Neuron (in vitro differentiated cells): ENCODE data around the gene SPAG7.

Experiments
- H2AFZ ChIP-seq: one replicate; pipeline ENCODE4 v1.6.1; 2013; ENCODE audit warnings: low read depth, mild to moderate bottlenecking, inconsistent platforms, low read length, moderate library complexity
- H3K27me3 ChIP-seq: one replicate; pipeline ENCODE4 v1.6.1; 2013; ENCODE audit warnings: low read length; ENCODE audit not compliant: insufficient read depth
- H3K36me3 ChIP-seq: one replicate; pipeline ENCODE4 v1.6.1; 2013; ENCODE audit warnings: low read length; ENCODE audit not compliant: insufficient read depth
- H3K4me1 ChIP-seq: one replicate; pipeline ENCODE4 v1.6.1; 2013; ENCODE audit warnings: low read length; ENCODE audit not compliant: insufficient read depth
- H3K4me3 ChIP-seq: 2 replicates; pipeline ENCODE4 v1.5.1; 2013; ENCODE audit warnings: mild to moderate bottlenecking, low read length, moderate library complexity
- H3K9me3 ChIP-seq: one replicate; pipeline ENCODE4 v1.6.1; 2013; ENCODE audit warnings: low read length

Gene SPAG7

GRCh38 chr17:4950746-4951204 is 16.8 kb downstream of the SPAG7 start, which contains the start of gene ENO3:
Gene ENO3 (plus strand): TSS chr17:4951119. CDS start chr17:4951830, 711 bp downstream.
- Histone ChIP-seq H3K9me3 (peaks cover 4% of the 10 kb centered on the region), H2AFZ (peak within 1 kb of the TSS; percentile 44), H3K4me3 (peak within 1 kb of the TSS; percentile 84), H3K36me3 (peaks cover 11% of the 10 kb centered on the region), H3K27me3 (no peaks in the 10 kb centered on the region), H3K4me1 (peaks cover 33% of the 10 kb centered on the region)

- Histone ChIP-seq H3K4me1 (peaks cover 35% of the 10 kb centered on the region), H2AFZ (peak overlapping the region; percentile 44), H3K27me3 (no peaks in the 10 kb centered on the region), H3K9me3 (peaks cover 2% of the 10 kb centered on the region), H3K36me3 (peaks cover 17% of the 10 kb centered on the region), H3K4me3 (peak overlapping the region; percentile 84)
Measured at GRCh38 chr17:4950075-4950745, 17.4 kb downstream of the SPAG7 start.

GRCh38 chr17:4949321-4950074 is 18.1 kb downstream of the SPAG7 start:
- H3K36me3 ChIP-seq = peaks cover 24% of the 10 kb centered on the region
- H2AFZ ChIP-seq = peak overlapping the region; percentile 74
- no peaks in the 10 kb centered on the region for H3K27me3 ChIP-seq
- peaks cover 37% of the 10 kb centered on the region for H3K4me1 ChIP-seq
- H3K4me3 ChIP-seq = peak overlapping the region; percentile 84
- H3K9me3 ChIP-seq = no peaks in the 10 kb centered on the region

- no peaks in the 10 kb centered on the region for H3K27me3 ChIP-seq
- H2AFZ ChIP-seq = peak overlapping the region; percentile 74
- peak overlapping the region; percentile 84 for H3K4me3 ChIP-seq
- peaks cover 37% of the 10 kb centered on the region for H3K4me1 ChIP-seq
- peaks cover 30% of the 10 kb centered on the region for H3K36me3 ChIP-seq
- H3K9me3 ChIP-seq = no peaks in the 10 kb centered on the region
Measured at GRCh38 chr17:4948931-4949320, 18.7 kb downstream of the SPAG7 start.

- peak within 1 kb of the TSS; percentile 74 for H2AFZ ChIP-seq
- H3K4me1 ChIP-seq = peaks cover 37% of the 10 kb centered on the region
- no peaks in the 10 kb centered on the region for H3K9me3 ChIP-seq
- no peaks in the 10 kb centered on the region for H3K27me3 ChIP-seq
- peaks cover 36% of the 10 kb centered on the region for H3K36me3 ChIP-seq
- H3K4me3 ChIP-seq = peak within 1 kb of the TSS; percentile 84
Measured at GRCh38 chr17:4948166-4948930, 19.3 kb downstream of the SPAG7 start, which contains the start of gene PFN1. Gene PFN1 (minus strand): TSS chr17:4948530. CDS start chr17:4948394, 136 bp downstream.

- H3K4me1 ChIP-seq = peaks cover 37% of the 10 kb centered on the region
- peak overlapping the region; percentile 84 for H3K4me3 ChIP-seq
- peaks cover 43% of the 10 kb centered on the region for H3K36me3 ChIP-seq
- no peaks in the 10 kb centered on the region for H3K27me3 ChIP-seq
- peak overlapping the region; percentile 74 for H2AFZ ChIP-seq
- H3K9me3 ChIP-seq = no peaks in the 10 kb centered on the region
Measured at GRCh38 chr17:4947411-4948165, 20.0 kb downstream of the SPAG7 start.

GRCh38 chr17:4947010-4947410 is 20.6 kb downstream of the SPAG7 start:
- Histone ChIP-seq H3K9me3 (no peaks in the 10 kb centered on the region), H3K4me3 (peak overlapping the region; percentile 84), H3K36me3 (peaks cover 48% of the 10 kb centered on the region), H2AFZ (no peak overlapping the region), H3K27me3 (no peaks in the 10 kb centered on the region), H3K4me1 (peaks cover 37% of the 10 kb centered on the region)

- Histone ChIP-seq H3K27me3 (no peaks in the 10 kb centered on the region), H3K9me3 (no peaks in the 10 kb centered on the region), H3K4me1 (peaks cover 34% of the 10 kb centered on the region), H3K4me3 (peak overlapping the region; percentile 84), H3K36me3 (peaks cover 50% of the 10 kb centered on the region), H2AFZ (no peak overlapping the region)
Measured at GRCh38 chr17:4946312-4946976, 21.2 kb downstream of the SPAG7 start.

- no peak overlapping the region for H3K4me3 ChIP-seq
- H3K27me3 ChIP-seq = no peaks in the 10 kb centered on the region
- H3K36me3 ChIP-seq = peaks cover 50% of the 10 kb centered on the region
- H3K4me1 ChIP-seq = peaks cover 34% of the 10 kb centered on the region
- H2AFZ ChIP-seq = no peak overlapping the region
- no peaks in the 10 kb centered on the region for H3K9me3 ChIP-seq
Measured at GRCh38 chr17:4945944-4946280, 21.7 kb downstream of the SPAG7 start.

GRCh38 chr17:4945176-4945943 is 22.3 kb downstream of the SPAG7 start:
- peaks cover 50% of the 10 kb centered on the region for H3K36me3 ChIP-seq
- H3K9me3 ChIP-seq = no peaks in the 10 kb centered on the region
- no peak overlapping the region for H3K4me3 ChIP-seq
- H3K27me3 ChIP-seq = no peaks in the 10 kb centered on the region
- no peak overlapping the region for H2AFZ ChIP-seq
- H3K4me1 ChIP-seq = peaks cover 30% of the 10 kb centered on the region

- Histone ChIP-seq H2AFZ (no peak overlapping the region), H3K27me3 (no peaks in the 10 kb centered on the region), H3K9me3 (no peaks in the 10 kb centered on the region), H3K4me1 (peaks cover 29% of the 10 kb centered on the region), H3K4me3 (no peak overlapping the region), H3K36me3 (peaks cover 50% of the 10 kb centered on the region)
Measured at GRCh38 chr17:4944554-4945175, 23.0 kb downstream of the SPAG7 start.
